Fibroblast of mammary gland (primary cell): ENCODE data around the gene DDX39A.
A peak's percentile ranks its signal among the peaks of the same experiment; 100 is the strongest.

Experiments
- DNase-seq: peaks from one replicate; pipeline ENCODE4 v3.0.0-alpha.2; 2010; ENCODE audit warnings: low read depth
- H3K4me3 ChIP-seq: 2 replicates; pipeline ENCODE4 v1.5.1; 2011; ENCODE audit warnings: low read depth, mild to moderate bottlenecking, low read length, moderate library complexity; ENCODE audit not compliant: control insufficient read depth
- CTCF ChIP-seq: conservative IDR thresholded peaks from 2 replicates; pipeline ENCODE4 v1.5.1; 2011; ENCODE audit warnings: low read depth, low read length, inconsistent platforms; ENCODE audit not compliant: control insufficient read depth, insufficient read depth

Gene DDX39A

GRCh38 chr19:14394167-14394566 lies 25.0 kb downstream of the DDX39A start:
- DNase-seq: no peak
- H3K4me3 ChIP-seq: no peak overlapping the region
- TF ChIP-seq CTCF: no peak

- TF ChIP-seq CTCF: no peak
- H3K4me3 ChIP-seq: no peak overlapping the region
- no peak for DNase-seq
Measured at GRCh38 chr19:14393329-14393728, 25.8 kb downstream of the DDX39A start.

GRCh38 chr19:14391156-14391821 lies 27.9 kb downstream of the DDX39A start:
- no peak for TF ChIP-seq CTCF
- no peak overlapping the region for H3K4me3 ChIP-seq
- no peak for DNase-seq

GRCh38 chr19:14390548-14390947 lies 28.6 kb downstream of the DDX39A start:
- TF ChIP-seq CTCF: no peak
- DNase-seq: no peak

GRCh38 chr19:14385492-14385891 lies 33.6 kb downstream of the DDX39A start:
- DNase-seq: no peak
- H3K4me3 ChIP-seq: no peak overlapping the region
- TF ChIP-seq CTCF: no peak

More at GRCh38 chr19:14390548-14390947, 28.6 kb downstream of the DDX39A start:
- H3K4me3 ChIP-seq: no peak overlapping the region

- DNase-seq: peak; percentile 57
- TF ChIP-seq CTCF: peak; percentile 15
- peak overlapping the region; percentile 45 for H3K4me3 ChIP-seq
Measured at GRCh38 chr19:14383661-14384555, 35.2 kb downstream of the DDX39A start.
